ENCODE results near the gene LAMP5. TPM values are rescaled to one million over a fixed set of nuclear protein-coding genes. Genes with fewer than 3 reads are reported as not detected.

The LAMP5 gene
- total RNA-seq, 1 experiment from 2014 or later, result not detected

DNA sequence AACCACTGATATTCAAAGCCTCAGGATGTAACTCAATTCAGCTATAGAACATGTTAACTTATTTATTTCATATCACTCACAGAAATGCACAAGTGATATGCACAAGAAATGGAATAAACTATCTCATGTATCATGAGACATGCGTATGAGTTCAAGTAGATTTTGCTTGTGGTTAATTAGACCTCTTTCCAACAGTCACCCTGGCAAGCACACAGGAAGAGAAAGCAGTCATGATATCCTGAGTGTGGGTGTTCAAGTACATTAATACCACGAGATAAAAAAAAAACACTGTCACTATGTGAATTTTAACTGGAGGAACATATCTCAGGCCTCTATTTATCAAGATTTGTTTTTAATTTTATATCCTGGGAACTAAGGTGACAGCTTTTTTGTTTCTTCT lies 64.2 kb downstream of the LAMP5 start:
- no peak for DNase-seq

More for the DNA sequence above, 64.2 kb downstream of the LAMP5 start:
- H3K9me3 Mint-ChIP-seq (ENCODE audit: low read depth, unreplicated experiment), result no peaks in the 10 kb centered on the region
- H3K36me3 Mint-ChIP-seq (ENCODE audit: insufficient read depth, unreplicated experiment), result no peaks in the 10 kb centered on the region
- CTCF ChIA-PET, result no interaction called here
- H3K4me3 Mint-ChIP-seq (ENCODE audit: low read depth, unreplicated experiment), result no peak overlapping the region
- no peaks in the 10 kb centered on the region for H3K27me3 Mint-ChIP-seq (ENCODE audit: unreplicated experiment)
- intact Hi-C loops (cut with micrococcal nuclease; ENCODE audit: unreplicated experiment), result no loop called here
- no TSS peak for BruUV-seq (replicated peaks)
- TF ChIP-seq CTCF (IDR thresholded peaks at IDR 0.05; ENCODE audit: unreplicated experiment), result no peak
- peaks cover 20% of the 10 kb centered on the region for H3K4me1 Mint-ChIP-seq (ENCODE audit: low read depth, unreplicated experiment)
- no peak overlapping the region for H3K27ac Mint-ChIP-seq (ENCODE audit: unreplicated experiment)

Data from Calu3 (cell line).